ENCODE measurements around the gene VLDLR.

GRCh38 chr9:2621722-2622460 lies at the start of gene VLDLR:
- TF ChIP-seq CTCF (IDR thresholded peaks at IDR 0.05) (no peak), POLR2AphosphoS5 (IDR thresholded peaks at IDR 0.05; ENCODE audit: low read depth, low read length) (no peak), REST (IDR thresholded peaks at IDR 0.05; ENCODE audit: insufficient read depth in 1 of 2, low read depth in 2 of 2, low read length in 1 of 2) (no peak), TCF7L2 (IDR thresholded peaks at IDR 0.05; ENCODE audit: low read depth, low read length) (no peak), SIN3A (IDR thresholded peaks at IDR 0.05; ENCODE audit: borderline replicate concordance, insufficient read depth, low read depth, low read length) (no peak)
